ENCODE measurements around the gene KCNH8. TPM values are rescaled to one million over a fixed set of nuclear protein-coding genes. Genes with fewer than 3 reads are reported as not detected.

The KCNH8 gene
- total and polyA plus RNA-seq, 10 of the 15 experiments (the other 5 are each of a cell fraction or from before 2014, with no cell fraction given): under 0.01 to 0.18 (median 0.07) TPM; not detected in 2

DNA sequence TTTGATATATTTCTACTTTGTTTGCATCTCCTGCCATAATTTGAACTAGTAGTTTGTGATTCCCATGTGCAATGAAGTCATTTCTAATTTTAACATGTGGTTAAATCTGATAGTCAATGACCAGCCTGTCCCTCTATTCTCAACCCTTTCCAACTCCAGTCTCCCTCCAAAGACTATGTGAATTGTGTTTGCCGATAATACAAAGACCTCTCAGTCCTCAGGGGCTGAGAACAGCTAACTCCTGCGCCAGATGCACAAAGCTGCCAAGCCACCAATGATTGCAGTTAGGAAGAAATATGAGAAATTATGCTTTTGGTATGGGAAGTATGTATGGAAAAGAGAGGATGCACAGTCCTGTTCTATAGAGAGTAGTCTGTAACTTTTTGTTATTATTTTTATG lies 54.0 kb downstream of the KCNH8 start (continued):
- TF ChIP-seq SRF (IDR thresholded peaks at IDR 0.05; ENCODE audit: low read depth in 2 of 2, low read length in 2 of 2) (no peak), CHD1 (IDR thresholded peaks at IDR 0.05; ENCODE audit: low read depth, low read length) (no peak)

DNA sequence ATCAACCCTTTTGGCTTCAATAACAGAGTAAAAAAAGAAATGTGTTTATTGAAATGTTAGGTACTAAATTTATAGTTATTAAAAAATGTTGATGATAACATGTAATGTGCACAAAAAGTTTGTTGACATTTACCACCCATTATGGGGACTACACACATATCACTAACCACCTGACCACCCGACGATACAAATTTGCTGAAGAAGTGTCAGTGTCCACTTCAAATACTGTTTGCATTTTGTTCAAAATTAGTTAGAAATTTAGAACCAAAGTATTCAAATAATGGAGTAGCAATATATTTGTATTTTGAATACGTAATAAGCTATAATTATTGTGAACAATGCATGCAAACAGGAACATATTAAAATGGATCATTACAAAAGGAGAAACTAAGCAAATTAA lies 54.4 kb downstream of the KCNH8 start:
- ChIA-PET RAD21 (ENCODE audit: unreplicated experiment) (no interaction called here), POLR2A (no interaction called here), SMC1A (ENCODE audit: uncharacterized antibody, unreplicated experiment) (no interaction called here), CTCF (no interaction called here)
- H3K27me3 ChIP-seq (replicated peaks in 1 of 2; ENCODE audit: control insufficient read depth in 2 of 2, insufficient read depth in 2 of 2, low read length in 1 of 2): no peaks in the 10 kb centered on the region
- no peaks in the 10 kb centered on the region for H4K20me1 ChIP-seq (ENCODE audit: control insufficient read depth, insufficient read depth)
- H3K27ac ChIP-seq (ENCODE audit: control insufficient read depth, insufficient read depth): no peak overlapping the region
- no peak overlapping the region for H2AFZ ChIP-seq (ENCODE audit: control insufficient read depth, low read depth, low read length)
- no peaks in the 10 kb centered on the region for H3K79me2 ChIP-seq (ENCODE audit: control insufficient read depth, insufficient read depth, low read length)
- no peaks in the 10 kb centered on the region for H3K36me3 ChIP-seq (ENCODE audit: control insufficient read depth in 2 of 2, insufficient read depth in 2 of 2, low read length in 1 of 2)
- no peaks in the 10 kb centered on the region for H3K9me3 ChIP-seq (replicated peaks; ENCODE audit: control insufficient read depth, insufficient read depth, low read length)
- no peak for TF ChIP-seq TCF3 (IDR thresholded peaks at IDR 0.05; ENCODE audit: borderline replicate concordance, insufficient read depth, low read depth, low read length)
- no peak for TF ChIP-seq YBX1 (IDR thresholded peaks at IDR 0.05)
- no peak for TF ChIP-seq IKZF1 (conservative IDR thresholded peaks at IDR 0.05)
- TF ChIP-seq SP1 (IDR thresholded peaks at IDR 0.05; ENCODE audit: low read depth, low read length): no peak
- no peak for TF ChIP-seq CHD1 (IDR thresholded peaks at IDR 0.05; ENCODE audit: low read depth, low read length)
- TF ChIP-seq, protein P1, sequence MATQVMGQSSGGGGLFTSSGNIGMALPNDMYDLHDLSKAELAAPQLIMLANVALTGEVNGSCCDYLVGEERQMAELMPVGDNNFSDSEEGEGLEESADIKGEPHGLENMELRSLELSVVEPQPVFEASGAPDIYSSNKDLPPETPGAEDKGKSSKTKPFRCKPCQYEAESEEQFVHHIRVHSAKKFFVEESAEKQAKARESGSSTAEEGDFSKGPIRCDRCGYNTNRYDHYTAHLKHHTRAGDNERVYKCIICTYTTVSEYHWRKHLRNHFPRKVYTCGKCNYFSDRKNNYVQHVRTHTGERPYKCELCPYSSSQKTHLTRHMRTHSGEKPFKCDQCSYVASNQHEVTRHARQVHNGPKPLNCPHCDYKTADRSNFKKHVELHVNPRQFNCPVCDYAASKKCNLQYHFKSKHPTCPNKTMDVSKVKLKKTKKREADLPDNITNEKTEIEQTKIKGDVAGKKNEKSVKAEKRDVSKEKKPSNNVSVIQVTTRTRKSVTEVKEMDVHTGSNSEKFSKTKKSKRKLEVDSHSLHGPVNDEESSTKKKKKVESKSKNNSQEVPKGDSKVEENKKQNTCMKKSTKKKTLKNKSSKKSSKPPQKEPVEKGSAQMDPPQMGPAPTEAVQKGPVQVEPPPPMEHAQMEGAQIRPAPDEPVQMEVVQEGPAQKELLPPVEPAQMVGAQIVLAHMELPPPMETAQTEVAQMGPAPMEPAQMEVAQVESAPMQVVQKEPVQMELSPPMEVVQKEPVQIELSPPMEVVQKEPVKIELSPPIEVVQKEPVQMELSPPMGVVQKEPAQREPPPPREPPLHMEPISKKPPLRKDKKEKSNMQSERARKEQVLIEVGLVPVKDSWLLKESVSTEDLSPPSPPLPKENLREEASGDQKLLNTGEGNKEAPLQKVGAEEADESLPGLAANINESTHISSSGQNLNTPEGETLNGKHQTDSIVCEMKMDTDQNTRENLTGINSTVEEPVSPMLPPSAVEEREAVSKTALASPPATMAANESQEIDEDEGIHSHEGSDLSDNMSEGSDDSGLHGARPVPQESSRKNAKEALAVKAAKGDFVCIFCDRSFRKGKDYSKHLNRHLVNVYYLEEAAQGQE (IDR thresholded peaks at IDR 0.05; ENCODE audit: low read depth, low read length): no peak
- TF ChIP-seq KAT2A (conservative IDR thresholded peaks at IDR 0.05; ENCODE audit: control insufficient read depth, low read depth, low read length): no peak
- no peak for TF ChIP-seq EGR1 (IDR thresholded peaks at IDR 0.05; ENCODE audit: borderline replicate concordance in 1 of 2, low read depth in 2 of 2, low read length in 2 of 2)
- TF ChIP-seq RELA (IDR thresholded peaks at IDR 0.05; ENCODE audit: borderline replicate concordance, partially characterized antibody): no peak
- no peak for TF ChIP-seq RBBP5 (conservative IDR thresholded peaks at IDR 0.05)
- TF ChIP-seq BMI1 (IDR thresholded peaks at IDR 0.05; ENCODE audit: borderline replicate concordance): no peak
- TF ChIP-seq CHD4 (IDR thresholded peaks at IDR 0.05): no peak
- no peak for TF ChIP-seq SMARCA5 (IDR thresholded peaks at IDR 0.05)
- TF ChIP-seq ZNF622 (IDR thresholded peaks at IDR 0.05): no peak
- TF ChIP-seq WRNIP1 (IDR thresholded peaks at IDR 0.05; ENCODE audit: borderline replicate concordance, low read depth, low read length): no peak
- H3K4me1 ChIP-seq (ENCODE audit: control insufficient read depth, insufficient read depth, low read length): no peaks in the 10 kb centered on the region
- DNase-seq (ENCODE audit: low read depth, low spot score) (no peak), FAIRE-seq (no peak), ATAC-seq (no peak)
- intact Hi-C loops (cut with micrococcal nuclease; ENCODE audit: unreplicated experiment) (no loop called here), in situ Hi-C loops (cut with MboI) (no loop called here)
- no peak overlapping the region for H3K4me3 ChIP-seq
- no peak overlapping the region for H3K4me2 ChIP-seq (ENCODE audit: control insufficient read depth, insufficient read depth)
- WGBS (ENCODE audit: insufficient coverage, insufficient replicate concordance, low lambda C conversion rate, missing lambda C conversion rate): 75% methylated on average over 3 of the region's 3 CpGs
- BruUV-seq (replicated peaks): no TSS peak
- H3K9ac ChIP-seq (ENCODE audit: control insufficient read depth, insufficient read depth, low read length): no peak overlapping the region
